K562 (cell line): ENCODE data around the gene CD34. TPM values are rescaled to one million over a fixed set of nuclear protein-coding genes. Genes with fewer than 3 reads are reported as not detected.

Source experiments
- GTF2E2 ChIP-seq: fragments of 200-800 bp; sonication (Bioruptor generic); IDR thresholded peaks from 2 replicates; pipeline ENCODE4 v1.6.1; 2016; ENCODE audit warnings: missing genetic modification characterization, missing compliant biosample characterization
- HOMEZ ChIP-seq: fragments of 250-450 bp; sonication (Bioruptor Pico); IDR thresholded peaks from 2 replicates; pipeline ENCODE4 v1.4.0; 2020; ENCODE audit warnings: mild to moderate bottlenecking, moderate library complexity
- ILK ChIP-seq: fragments of 450-650 bp; IDR thresholded peaks from 2 replicates; pipeline ENCODE4 v1.6.1; 2016; ENCODE audit warnings: missing genetic modification characterization, low read depth, mild to moderate bottlenecking, missing compliant biosample characterization, moderate library complexity, borderline replicate concordance
- IRF2 ChIP-seq: sonication (generic); formaldehyde crosslinking; IDR thresholded peaks from 2 replicates; pipeline ENCODE4 v1.8.1; 2022; ENCODE audit warnings: mild to moderate bottlenecking, missing genetic modification reagents
- MAX ChIP-seq: sonication (generic); formaldehyde crosslinking; IDR thresholded peaks from 2 replicates; pipeline ENCODE4 v1.9.0; 2022; ENCODE audit warnings: mild to moderate bottlenecking, missing genetic modification reagents
- MECOM ChIP-seq: fragments of 250-450 bp; sonication (Bioruptor Pico); IDR thresholded peaks from 2 replicates; pipeline ENCODE4 v1.8.0; 2022; ENCODE audit warnings: inconsistent platforms
- PHF21A ChIP-seq: fragments of 450-650 bp; IDR thresholded peaks from 2 replicates; pipeline ENCODE4 v1.6.1; 2017; ENCODE audit warnings: low read depth, borderline replicate concordance
- TAF15 ChIP-seq: fragments of 200-400 bp; formaldehyde crosslinking; IDR thresholded peaks from 2 replicates; pipeline ENCODE4 v1.6.1; 2017; ENCODE audit warnings: mild to moderate bottlenecking, low read depth, low read length, moderate library complexity
- ZNF444 ChIP-seq: fragments of 250-450 bp; sonication (Bioruptor Pico); IDR thresholded peaks from 2 replicates; pipeline ENCODE4 v1.4.0; 2020; ENCODE audit warnings: mild to moderate bottlenecking, moderate library complexity
- polyA plus RNA-seq, 8 experiments: library from polyadenylated mRNA; depleted of rRNA in 4 of 8; stranded (reverse) in 5 of 8; unstranded in 3 of 8; fragments of >200 nt; fragmentation: Nextera tagmentation in 2 of 8; fragmentation: Illumina TruSeq in 1 of 8; extraction: Ambion mirVana in 2 of 8; extraction: Trizol in 1 of 8; gene quantifications; 2 replicates each; pipeline versions ENCODE4 v1.2.1 to v1.2.3, GENCODE V29; 2011 to 2014; ENCODE audit warnings: inconsistent platforms in 1 of 8, missing spikeins in 1 of 8
- total RNA-seq, 7 experiments: library from RNA; depleted of rRNA in 6 of 7; stranded (reverse); fragments of >200 nt in 6 of 7; fragmentation: Illumina TruSeq in 2 of 7; extraction: Trizol in 2 of 7; gene quantifications; 2 replicates each; pipeline versions ENCODE4 v1.2.1 to v1.2.3, GENCODE V29; 2011 to 2021; ENCODE audit warnings: low replicate concordance in 1 of 7

The CD34 gene
- total and polyA plus RNA-seq, 9 of the 15 experiments (the other 6 are each of a cell fraction or from before 2014, with no cell fraction given): not detected

GRCh38 chr1:207850621-207851407 lies 60.1 kb downstream of the CD34 start (continued):
- TF ChIP-seq HOMEZ (CRISPR knock-in tag) (no peak), MECOM (CRISPR knock-in tag) (no peak), ILK (no peak), IRF2 (CRISPR knock-in tag) (no peak), PHF21A (no peak), ZNF444 (CRISPR knock-in tag) (no peak), MAX (CRISPR knock-in tag) (no peak), GTF2E2 (tag) (no peak), TAF15 (no peak)
